ENCODE results near the gene OSBPL6.

- TF ChIP-seq CTCF (IDR thresholded peaks at IDR 0.05) (no peak), POLR2AphosphoS5 (IDR thresholded peaks at IDR 0.05; ENCODE audit: low read depth, low read length) (no peak), SIN3A (IDR thresholded peaks at IDR 0.05; ENCODE audit: borderline replicate concordance, insufficient read depth, low read depth, low read length) (no peak)
Measured at GRCh38 chr2:178394859-178395258, 200.5 kb downstream of the OSBPL6 start.

Data from Panc1 (cell line).